ENCODE data around the gene NEAT1. TPM values are rescaled to one million over a fixed set of nuclear protein-coding genes. Genes with fewer than 3 reads are reported as not detected.

Gene NEAT1
- total and polyA plus RNA-seq, 9 of the 15 experiments (the other 6 are each of a cell fraction or from before 2014, with no cell fraction given): 20.1 to 389 (median 62.8) TPM

DNA sequence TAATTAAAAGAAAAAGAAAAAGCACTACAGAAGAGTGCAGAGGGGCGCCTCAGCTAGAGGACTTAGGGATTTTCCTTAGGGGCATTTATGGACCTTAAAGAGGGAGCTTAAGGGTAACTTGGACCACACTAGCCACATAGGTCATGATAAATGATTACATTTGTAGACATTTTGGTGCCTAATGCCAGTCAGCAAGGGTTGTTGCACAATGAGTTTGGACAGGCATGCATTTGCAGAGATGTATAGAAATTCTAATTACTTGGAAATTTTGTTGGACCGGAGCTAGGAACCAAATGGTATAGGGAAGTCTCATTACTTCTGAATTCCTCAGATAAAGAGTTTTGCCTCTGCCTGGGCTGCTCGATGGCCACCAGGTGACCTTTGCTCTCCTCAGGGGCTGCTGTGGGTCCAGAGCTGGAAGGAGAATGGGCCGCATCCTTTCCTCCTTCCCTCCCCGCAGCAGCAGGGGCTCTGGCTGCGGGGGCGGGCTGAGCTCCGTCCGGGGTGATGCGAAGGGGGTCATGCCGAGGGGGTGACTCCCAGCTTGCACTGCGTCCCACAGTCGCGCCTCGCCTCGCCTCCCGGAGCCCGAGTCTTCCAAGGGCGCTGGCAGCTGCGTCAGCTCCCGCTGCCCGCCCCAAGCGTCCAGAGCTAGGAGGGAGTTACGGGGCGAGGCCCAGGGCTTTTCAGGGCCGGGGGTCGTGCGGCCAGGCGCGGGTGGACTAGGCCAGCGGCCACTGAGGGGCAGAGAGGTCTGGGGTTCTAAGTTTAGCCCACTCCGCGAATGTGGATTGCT is 56.0 kb downstream of the NEAT1 start (continued):
- no peak for TF ChIP-seq ELK1 (CRISPR knock-in tag; IDR thresholded peaks at IDR 0.05)
- no peak for TF ChIP-seq KDM4B (IDR thresholded peaks at IDR 0.05; ENCODE audit: borderline replicate concordance in 2 of 2, low read depth in 1 of 2)
- TF ChIP-seq, protein P1, sequence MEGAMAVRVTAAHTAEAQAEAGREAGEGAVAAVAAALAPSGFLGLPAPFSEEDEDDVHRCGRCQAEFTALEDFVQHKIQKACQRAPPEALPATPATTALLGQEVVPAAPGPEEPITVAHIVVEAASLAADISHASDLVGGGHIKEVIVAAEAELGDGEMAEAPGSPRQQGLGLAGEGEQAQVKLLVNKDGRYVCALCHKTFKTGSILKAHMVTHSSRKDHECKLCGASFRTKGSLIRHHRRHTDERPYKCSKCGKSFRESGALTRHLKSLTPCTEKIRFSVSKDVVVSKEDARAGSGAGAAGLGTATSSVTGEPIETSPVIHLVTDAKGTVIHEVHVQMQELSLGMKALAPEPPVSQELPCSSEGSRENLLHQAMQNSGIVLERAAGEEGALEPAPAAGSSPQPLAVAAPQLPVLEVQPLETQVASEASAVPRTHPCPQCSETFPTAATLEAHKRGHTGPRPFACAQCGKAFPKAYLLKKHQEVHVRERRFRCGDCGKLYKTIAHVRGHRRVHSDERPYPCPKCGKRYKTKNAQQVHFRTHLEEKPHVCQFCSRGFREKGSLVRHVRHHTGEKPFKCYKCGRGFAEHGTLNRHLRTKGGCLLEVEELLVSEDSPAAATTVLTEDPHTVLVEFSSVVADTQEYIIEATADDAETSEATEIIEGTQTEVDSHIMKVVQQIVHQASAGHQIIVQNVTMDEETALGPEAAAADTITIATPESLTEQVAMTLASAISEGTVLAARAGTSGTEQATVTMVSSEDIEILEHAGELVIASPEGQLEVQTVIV (CRISPR knock-in tag; IDR thresholded peaks at IDR 0.05; ENCODE audit: borderline replicate concordance): no peak
- 0 out of 2 replicates have a peak, but pooled peaks have one; percentile 63 for TF ChIP-seq ERF (CRISPR knock-in tag; IDR thresholded peaks at IDR 0.05)
- TF ChIP-seq, protein P2, sequence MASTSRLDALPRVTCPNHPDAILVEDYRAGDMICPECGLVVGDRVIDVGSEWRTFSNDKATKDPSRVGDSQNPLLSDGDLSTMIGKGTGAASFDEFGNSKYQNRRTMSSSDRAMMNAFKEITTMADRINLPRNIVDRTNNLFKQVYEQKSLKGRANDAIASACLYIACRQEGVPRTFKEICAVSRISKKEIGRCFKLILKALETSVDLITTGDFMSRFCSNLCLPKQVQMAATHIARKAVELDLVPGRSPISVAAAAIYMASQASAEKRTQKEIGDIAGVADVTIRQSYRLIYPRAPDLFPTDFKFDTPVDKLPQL (IDR thresholded peaks at IDR 0.05; ENCODE audit: extremely low read depth, insufficient read length): no peak
- TF ChIP-seq, protein P3, sequence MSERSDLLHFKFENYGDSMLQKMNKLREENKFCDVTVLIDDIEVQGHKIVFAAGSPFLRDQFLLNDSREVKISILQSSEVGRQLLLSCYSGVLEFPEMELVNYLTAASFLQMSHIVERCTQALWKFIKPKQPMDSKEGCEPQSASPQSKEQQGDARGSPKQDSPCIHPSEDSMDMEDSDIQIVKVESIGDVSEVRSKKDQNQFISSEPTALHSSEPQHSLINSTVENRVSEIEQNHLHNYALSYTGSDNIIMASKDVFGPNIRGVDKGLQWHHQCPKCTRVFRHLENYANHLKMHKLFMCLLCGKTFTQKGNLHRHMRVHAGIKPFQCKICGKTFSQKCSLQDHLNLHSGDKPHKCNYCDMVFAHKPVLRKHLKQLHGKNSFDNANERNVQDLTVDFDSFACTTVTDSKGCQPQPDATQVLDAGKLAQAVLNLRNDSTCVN (CRISPR knock-in tag; IDR thresholded peaks at IDR 0.05): no peak
- TF ChIP-seq NEUROD1 (IDR thresholded peaks at IDR 0.05; ENCODE audit: borderline replicate concordance, low read depth, low read length, partially characterized antibody): peak; percentile 26
- TF ChIP-seq HDAC1 (IDR thresholded peaks at IDR 0.05): peak in 1 of 2 experiments; percentile 61; a peak in 2 of 4 replicates
- TF ChIP-seq, protein P4, sequence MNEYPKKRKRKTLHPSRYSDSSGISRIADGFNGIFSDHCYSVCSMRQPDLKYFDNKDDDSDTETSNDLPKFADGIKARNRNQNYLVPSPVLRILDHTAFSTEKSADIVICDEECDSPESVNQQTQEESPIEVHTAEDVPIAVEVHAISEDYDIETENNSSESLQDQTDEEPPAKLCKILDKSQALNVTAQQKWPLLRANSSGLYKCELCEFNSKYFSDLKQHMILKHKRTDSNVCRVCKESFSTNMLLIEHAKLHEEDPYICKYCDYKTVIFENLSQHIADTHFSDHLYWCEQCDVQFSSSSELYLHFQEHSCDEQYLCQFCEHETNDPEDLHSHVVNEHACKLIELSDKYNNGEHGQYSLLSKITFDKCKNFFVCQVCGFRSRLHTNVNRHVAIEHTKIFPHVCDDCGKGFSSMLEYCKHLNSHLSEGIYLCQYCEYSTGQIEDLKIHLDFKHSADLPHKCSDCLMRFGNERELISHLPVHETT (CRISPR knock-in tag; conservative IDR thresholded peaks at IDR 0.05 in 1 of 2, IDR thresholded peaks at IDR 0.05 in 1 of 2): peak in 1 of 2 experiments; percentile 18; a peak in 1 of 4 replicates
- 0 out of 2 replicates have a peak, but pooled peaks have one; percentile 54 for TF ChIP-seq KLF6 (CRISPR knock-in tag; IDR thresholded peaks at IDR 0.05; ENCODE audit: borderline replicate concordance)
- TF ChIP-seq ZNF217 (CRISPR knock-in tag; IDR thresholded peaks at IDR 0.05): no peak
- TF ChIP-seq BCL6 (CRISPR knock-in tag; IDR thresholded peaks at IDR 0.05): no peak
- no peak for TF ChIP-seq ETV6 (IDR thresholded peaks at IDR 0.05; ENCODE audit: borderline replicate concordance in 1 of 2, low read depth in 2 of 2, low read length in 1 of 2)
- no peak for TF ChIP-seq ETV6 (CRISPR knock-in tag; IDR thresholded peaks at IDR 0.05; ENCODE audit: borderline replicate concordance)
- no peak for TF ChIP-seq DACH1 (IDR thresholded peaks at IDR 0.05; ENCODE audit: partially characterized antibody)
- peak; percentile 39; the same call in 1 of the 2 replicates for TF ChIP-seq SOX6 (IDR thresholded peaks at IDR 0.05)
- TF ChIP-seq, protein P5, sequence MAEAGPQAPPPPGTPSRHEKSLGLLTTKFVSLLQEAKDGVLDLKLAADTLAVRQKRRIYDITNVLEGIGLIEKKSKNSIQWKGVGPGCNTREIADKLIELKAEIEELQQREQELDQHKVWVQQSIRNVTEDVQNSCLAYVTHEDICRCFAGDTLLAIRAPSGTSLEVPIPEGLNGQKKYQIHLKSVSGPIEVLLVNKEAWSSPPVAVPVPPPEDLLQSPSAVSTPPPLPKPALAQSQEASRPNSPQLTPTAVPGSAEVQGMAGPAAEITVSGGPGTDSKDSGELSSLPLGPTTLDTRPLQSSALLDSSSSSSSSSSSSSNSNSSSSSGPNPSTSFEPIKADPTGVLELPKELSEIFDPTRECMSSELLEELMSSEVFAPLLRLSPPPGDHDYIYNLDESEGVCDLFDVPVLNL (CRISPR knock-in tag; IDR thresholded peaks at IDR 0.05; ENCODE audit: low read depth): peak; percentile 60; the same call in 1 of the 2 replicates
- TF ChIP-seq ZNF232 (CRISPR knock-in tag; IDR thresholded peaks at IDR 0.05): no peak

Measured in K562 (cell line).